ENCODE data around the gene KRT81.

DNA sequence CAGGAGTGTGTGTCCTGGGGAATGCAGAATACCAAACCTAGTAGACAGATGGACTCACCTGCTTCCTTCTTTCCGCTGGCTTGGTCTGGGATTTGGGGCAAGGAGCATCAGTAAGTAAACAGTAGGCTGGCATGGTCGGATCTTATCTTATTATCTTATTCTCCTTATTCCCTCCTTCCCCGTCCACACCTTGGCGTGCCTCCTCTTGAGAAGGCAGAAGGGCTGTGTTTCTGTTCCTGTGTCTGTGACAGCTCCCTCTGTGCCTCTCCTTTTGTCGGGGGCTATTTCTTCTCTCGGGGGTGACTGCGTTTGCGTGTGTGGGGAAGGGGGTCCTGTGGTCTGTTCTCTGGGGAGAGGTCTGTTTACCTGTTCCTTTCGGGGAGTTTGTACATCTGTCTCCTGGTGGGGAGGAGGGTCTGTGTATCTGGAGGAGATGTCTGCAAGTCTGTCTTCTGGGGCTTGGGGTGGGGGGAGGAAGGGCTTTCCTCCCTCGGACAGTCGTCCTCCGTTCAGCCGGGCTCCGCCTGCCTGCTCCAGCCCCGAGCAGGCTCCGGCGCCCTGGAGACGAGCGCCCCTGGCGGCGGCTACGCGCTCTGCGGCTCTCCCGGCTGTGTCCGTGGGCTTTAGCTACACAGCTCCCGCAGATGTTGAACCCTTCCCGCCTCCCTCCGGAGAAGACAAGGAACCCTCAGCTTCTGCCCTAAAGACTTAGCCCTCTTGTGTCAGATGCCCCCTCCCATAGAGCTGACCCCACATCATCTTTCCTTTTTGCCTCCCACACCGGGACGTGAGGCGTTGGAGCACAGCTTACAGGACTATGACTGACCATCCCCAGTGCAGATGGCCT is 12.5 kb downstream of the KRT81 start:
- TF ChIP-seq EZH2 (IDR thresholded peaks at IDR 0.05): no peak
- TF ChIP-seq POLR2AphosphoS5 (IDR thresholded peaks at IDR 0.05; ENCODE audit: borderline replicate concordance, low read depth, low read length): no peak
